Measurements from ENCODE around the gene GRIP1.
"Not testable (repeated sequence)": the region's sequence is repeated elsewhere in the genome, so short reads cannot be mapped to it uniquely, and the experiment has no call there.

The GRIP1 gene

DNA sequence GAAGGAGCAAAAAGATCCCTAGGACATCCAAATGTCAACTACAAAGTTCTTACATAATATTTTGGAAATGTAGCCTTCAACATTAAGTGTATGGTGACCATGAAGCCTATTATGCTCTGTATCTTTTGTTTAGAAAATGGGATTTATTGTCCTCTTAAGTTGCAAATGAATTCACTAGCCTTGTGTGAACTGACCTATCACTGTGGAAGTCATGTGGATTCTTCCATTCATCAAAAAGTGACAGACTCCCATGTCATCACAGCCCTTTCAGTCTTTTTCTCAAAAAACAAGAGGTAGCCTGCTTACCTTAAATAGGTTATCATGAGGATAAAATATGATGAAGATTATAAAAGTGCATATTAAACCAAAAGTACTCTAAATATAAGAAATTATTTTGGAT is 179.9 kb downstream of the GRIP1 start:
- Histone ChIP-seq H3K4me3 (no peak overlapping the region), H3K36me3 (replicated peaks) (no peaks in the 10 kb centered on the region), H3K9me3 (no peaks in the 10 kb centered on the region), H3K4me1 (0 out of 2 replicates have a peak, but pooled peaks cover 2% of the 10 kb centered on the region), H3K27me3 (ENCODE audit: low read depth) (no peaks in the 10 kb centered on the region)
- DNase-seq (ENCODE audit: low spot score in 2 of 2), result no peak
- in situ Hi-C loops (cut with MboI; ENCODE audit: low sequenced_read_pairs), result no loop called here

DNA sequence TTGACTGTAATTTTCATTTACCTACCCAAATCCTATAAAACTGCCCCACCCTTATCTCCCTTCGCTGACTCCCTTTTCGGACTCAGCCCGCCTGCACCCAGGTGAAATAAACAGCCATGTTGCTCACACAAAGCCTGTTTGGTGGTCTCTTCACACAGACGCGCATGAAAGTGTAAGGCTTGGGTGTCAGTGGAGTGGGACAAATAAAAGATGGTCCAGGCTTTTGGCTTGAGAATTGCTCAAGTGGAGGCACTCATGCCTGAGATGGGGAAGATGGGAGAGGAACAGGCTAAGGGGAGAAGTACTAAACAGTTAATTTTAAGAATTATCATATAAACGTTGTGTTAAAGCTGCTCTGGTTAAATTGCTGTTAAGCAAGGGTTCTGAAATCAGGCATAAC is 180.8 kb downstream of the GRIP1 start:
- H3K4me3 ChIP-seq; H3K36me3 ChIP-seq (replicated peaks); H3K4me1 ChIP-seq; H3K9me3 ChIP-seq; in situ Hi-C loops (cut with MboI; ENCODE audit: low sequenced_read_pairs); DNase-seq (ENCODE audit: low spot score in 2 of 2); H3K27me3 ChIP-seq (ENCODE audit: low read depth): not testable (repeated sequence)

DNA sequence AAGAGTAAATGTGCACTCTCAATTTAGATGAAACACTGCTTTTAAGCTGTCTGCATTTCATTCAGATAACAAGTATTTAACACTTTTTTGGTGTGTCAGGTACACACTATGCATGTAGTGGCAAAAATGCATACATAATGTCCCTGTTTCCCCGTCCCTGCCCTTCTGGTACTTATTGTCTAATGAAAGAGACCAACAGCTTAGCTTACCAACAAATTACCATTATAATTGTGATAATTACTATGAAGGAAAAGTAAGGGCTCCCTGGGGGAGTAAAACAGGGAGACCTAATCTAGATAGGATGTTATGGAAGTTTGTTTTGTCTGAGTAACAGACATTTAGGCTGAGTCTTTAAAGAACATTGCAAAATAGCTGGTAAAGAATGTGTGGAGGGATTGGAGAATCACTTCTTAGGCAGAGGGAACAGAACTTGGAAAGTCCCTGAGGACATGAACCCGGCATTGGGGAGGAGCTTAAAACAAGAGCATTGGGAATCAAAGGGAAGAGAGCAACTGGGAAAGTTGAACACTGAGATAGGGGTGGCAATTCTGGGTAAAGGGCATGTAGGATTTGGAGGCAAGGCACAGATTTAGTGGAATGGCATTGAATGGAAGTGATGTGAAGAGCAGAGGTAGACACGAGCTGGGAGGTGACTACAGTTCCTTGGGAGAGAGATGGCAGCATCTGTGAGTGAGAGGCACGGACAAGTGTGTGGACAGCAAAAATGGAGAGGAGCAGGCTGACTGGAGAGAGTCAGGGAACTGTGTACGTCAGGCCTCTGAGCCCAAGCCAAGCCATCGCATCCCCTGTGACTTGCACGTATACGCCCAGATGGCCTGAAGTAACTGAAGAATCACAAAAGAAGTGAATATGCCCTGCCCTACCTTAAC is 181.6 kb downstream of the GRIP1 start:
- H3K4me1 ChIP-seq, result 0 out of 2 replicates have a peak, but pooled peaks cover 2% of the 10 kb centered on the region
- H3K4me3 ChIP-seq, result no peak overlapping the region
- in situ Hi-C loops (cut with MboI; ENCODE audit: low sequenced_read_pairs), result no loop called here
- no peak for DNase-seq (ENCODE audit: low spot score in 2 of 2)
- no peaks in the 10 kb centered on the region for H3K36me3 ChIP-seq (replicated peaks)
- H3K27me3 ChIP-seq (ENCODE audit: low read depth), result no peaks in the 10 kb centered on the region
- H3K9me3 ChIP-seq, result no peaks in the 10 kb centered on the region

DNA sequence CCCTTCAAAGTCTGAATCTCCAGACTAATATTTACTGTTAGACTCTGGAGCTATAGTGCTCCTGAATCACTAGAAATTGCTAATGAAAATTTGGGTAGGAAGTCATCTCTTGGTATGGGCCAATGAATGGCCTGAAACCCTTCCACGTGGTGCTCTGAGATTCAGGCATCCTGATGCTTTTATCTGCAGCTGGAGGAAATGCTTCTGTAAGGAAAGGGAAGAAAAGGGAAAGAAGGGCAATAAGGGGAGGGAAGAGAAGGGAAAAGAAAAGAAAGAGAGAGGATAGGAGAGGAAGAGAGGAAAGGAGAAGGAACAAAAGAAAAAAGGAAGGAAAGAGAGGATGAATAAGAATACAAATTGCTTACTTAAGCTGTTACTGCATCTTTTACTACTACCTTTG is 182.3 kb downstream of the GRIP1 start:
- in situ Hi-C loops (cut with MboI; ENCODE audit: low sequenced_read_pairs), result no loop called here
- no peak for DNase-seq (ENCODE audit: low spot score in 2 of 2)
- no peaks in the 10 kb centered on the region for H3K27me3 ChIP-seq (ENCODE audit: low read depth)
- no peaks in the 10 kb centered on the region for H3K36me3 ChIP-seq (replicated peaks)
- H3K9me3 ChIP-seq, result no peaks in the 10 kb centered on the region
- H3K4me3 ChIP-seq, result no peak overlapping the region
- 0 out of 2 replicates have a peak, but pooled peaks cover 2% of the 10 kb centered on the region for H3K4me1 ChIP-seq

DNA sequence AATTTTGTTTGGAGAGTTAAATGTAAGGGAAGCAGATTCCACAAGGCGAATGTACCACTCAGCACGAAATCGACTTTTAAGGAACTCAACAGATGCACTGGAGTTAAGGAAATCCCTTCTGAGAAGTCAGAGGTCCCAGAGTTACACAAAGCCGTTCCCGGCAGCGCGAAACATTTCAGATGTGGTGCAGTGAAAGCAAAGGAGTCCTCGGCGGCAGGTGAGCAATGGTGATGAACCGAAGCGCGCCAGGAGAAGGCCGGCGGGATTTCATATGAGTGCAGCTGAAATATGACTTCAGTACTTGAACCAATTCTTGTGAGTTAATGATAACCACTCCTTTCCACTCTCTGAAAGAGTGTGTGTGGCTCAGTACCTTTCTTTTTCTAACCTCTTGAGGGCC is 183.2 kb downstream of the GRIP1 start:
- H3K9me3 ChIP-seq, result no peaks in the 10 kb centered on the region
- 0 out of 2 replicates have a peak, but pooled peaks cover 2% of the 10 kb centered on the region for H3K4me1 ChIP-seq
- no peaks in the 10 kb centered on the region for H3K36me3 ChIP-seq (replicated peaks)
- in situ Hi-C loops (cut with MboI; ENCODE audit: low sequenced_read_pairs), result no loop called here
- H3K27me3 ChIP-seq (ENCODE audit: low read depth), result no peaks in the 10 kb centered on the region
- no peak overlapping the region for H3K4me3 ChIP-seq
- DNase-seq (ENCODE audit: low spot score in 2 of 2), result no peak

DNA sequence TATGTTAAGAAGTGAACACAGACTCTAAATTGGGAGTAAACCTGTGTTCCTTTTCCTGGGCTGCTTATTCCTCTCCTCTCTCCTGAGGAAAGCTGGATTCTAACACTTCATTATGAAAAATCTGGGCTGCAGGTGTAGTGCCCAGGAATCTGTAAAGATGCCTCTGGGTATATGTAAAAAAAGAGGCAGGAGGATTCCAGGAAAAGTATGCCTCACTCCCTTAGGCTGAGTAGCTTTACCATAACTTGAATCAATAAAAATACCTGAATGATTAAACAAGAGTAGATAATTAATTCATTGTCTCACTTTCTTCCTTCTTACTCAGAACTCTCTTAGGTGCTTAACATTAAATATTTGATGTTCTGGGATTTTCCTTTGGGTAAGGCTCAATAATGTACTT is 185.1 kb downstream of the GRIP1 start:
- no peaks in the 10 kb centered on the region for H3K36me3 ChIP-seq (replicated peaks)
- 0 out of 2 replicates have a peak, but pooled peaks cover under 1% of the 10 kb centered on the region for H3K4me1 ChIP-seq
- in situ Hi-C loops (cut with MboI; ENCODE audit: low sequenced_read_pairs), result no loop called here
- no peaks in the 10 kb centered on the region for H3K27me3 ChIP-seq (ENCODE audit: low read depth)
- no peaks in the 10 kb centered on the region for H3K9me3 ChIP-seq
- no peak for DNase-seq (ENCODE audit: low spot score in 2 of 2)
- H3K4me3 ChIP-seq, result no peak overlapping the region

DNA sequence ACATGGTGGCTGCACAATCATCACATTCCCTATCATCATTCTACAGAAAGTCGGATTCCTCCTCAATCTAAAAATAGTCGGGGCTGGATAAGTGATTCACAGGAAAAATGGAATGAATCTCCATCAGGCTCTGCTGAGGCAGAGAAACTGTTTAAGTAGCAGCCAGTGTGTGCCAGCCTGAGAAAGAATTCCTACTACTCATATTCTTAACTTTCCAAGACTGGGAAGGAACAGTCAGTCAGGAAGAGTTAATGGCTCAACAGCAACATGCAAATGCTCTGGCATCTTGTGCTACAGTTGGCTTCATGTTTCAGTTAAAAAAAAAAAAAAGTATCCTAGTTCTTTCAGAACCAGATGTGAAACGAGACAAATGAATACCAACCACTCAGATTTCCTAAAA is 187.0 kb downstream of the GRIP1 start:
- Histone ChIP-seq H3K9me3 (no peaks in the 10 kb centered on the region), H3K4me1 (no peaks in the 10 kb centered on the region), H3K4me3 (no peak overlapping the region), H3K27me3 (ENCODE audit: low read depth) (no peaks in the 10 kb centered on the region), H3K36me3 (replicated peaks) (no peaks in the 10 kb centered on the region)
- no peak for DNase-seq (ENCODE audit: low spot score in 2 of 2)
- in situ Hi-C loops (cut with MboI; ENCODE audit: low sequenced_read_pairs), result no loop called here

DNA sequence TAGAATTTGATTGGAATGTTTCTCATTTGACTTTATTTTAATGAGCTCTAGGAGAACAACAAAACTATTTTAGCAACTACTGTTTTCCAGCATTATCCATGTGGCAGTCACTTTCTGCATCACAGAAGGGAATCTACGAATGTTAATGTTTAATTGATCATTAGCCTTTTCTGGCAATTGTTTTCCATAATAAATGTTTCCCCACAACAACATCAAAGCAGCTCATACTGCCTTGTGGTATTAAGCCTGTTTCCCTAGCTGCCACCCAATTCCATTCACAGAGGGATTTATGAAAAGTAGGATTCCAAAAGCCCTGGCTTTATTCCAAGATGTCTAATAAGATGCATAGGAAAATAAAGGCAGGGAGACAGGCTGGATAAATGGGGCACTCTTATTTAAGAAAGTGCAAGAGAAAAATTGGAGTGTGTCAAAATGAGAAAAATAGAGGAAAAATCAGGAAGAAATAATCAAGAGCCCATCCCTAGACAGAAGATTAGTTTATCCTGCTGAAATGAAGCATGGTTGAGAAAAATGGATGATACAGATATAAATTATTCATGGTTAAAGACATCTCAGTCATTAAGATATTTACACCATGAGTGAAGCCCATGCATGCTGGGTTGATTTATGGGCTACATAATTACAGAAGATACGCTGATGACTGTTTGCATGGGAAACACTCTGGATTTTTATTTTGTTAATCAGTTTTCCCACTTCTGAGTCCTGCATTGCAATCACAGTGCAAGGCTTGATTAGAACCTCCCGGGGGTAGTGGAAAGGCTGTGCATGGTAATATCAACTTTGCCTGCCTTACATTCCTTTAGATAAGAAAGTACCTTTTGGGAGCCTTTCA is 196.3 kb downstream of the GRIP1 start:
- in situ Hi-C loops (cut with MboI; ENCODE audit: low sequenced_read_pairs), result no loop called here

DNA sequence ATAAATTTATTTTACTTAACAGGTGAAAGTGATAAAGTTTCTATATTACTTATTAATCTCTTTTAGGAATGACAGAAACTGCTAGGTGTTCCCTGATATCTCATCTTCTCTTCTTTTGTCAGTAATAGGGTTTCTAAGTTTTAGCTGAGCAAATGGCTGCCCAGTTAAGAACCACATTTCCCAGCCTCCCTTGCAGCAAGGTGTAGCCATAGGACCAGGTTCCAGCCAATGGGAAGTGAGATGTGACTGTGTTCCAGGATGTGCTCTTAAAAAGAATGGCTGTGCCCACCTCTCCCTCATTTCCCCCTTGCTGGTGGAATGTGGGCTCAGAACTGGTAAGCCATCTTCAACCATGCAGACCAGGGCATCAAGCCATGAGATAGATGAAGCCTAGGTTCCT is 210.9 kb downstream of the GRIP1 start:
- no peaks in the 10 kb centered on the region for H3K4me1 ChIP-seq
- H3K36me3 ChIP-seq (replicated peaks), result no peaks in the 10 kb centered on the region
- peak in 1 of 2 experiments; percentile 10 for DNase-seq (ENCODE audit: low spot score in 2 of 2)
- no peaks in the 10 kb centered on the region for H3K27me3 ChIP-seq (ENCODE audit: low read depth)
- in situ Hi-C loops (cut with MboI; ENCODE audit: low sequenced_read_pairs), result no loop called here
- no peaks in the 10 kb centered on the region for H3K9me3 ChIP-seq
- H3K4me3 ChIP-seq, result no peak overlapping the region

More for the DNA sequence above, 196.3 kb downstream of the GRIP1 start:
- Histone ChIP-seq H3K4me3 (no peak overlapping the region), H3K9me3 (no peaks in the 10 kb centered on the region), H3K27me3 (ENCODE audit: low read depth) (no peaks in the 10 kb centered on the region), H3K4me1 (no peaks in the 10 kb centered on the region), H3K36me3 (replicated peaks) (no peaks in the 10 kb centered on the region)
- no peak for DNase-seq (ENCODE audit: low spot score in 2 of 2)

DNA sequence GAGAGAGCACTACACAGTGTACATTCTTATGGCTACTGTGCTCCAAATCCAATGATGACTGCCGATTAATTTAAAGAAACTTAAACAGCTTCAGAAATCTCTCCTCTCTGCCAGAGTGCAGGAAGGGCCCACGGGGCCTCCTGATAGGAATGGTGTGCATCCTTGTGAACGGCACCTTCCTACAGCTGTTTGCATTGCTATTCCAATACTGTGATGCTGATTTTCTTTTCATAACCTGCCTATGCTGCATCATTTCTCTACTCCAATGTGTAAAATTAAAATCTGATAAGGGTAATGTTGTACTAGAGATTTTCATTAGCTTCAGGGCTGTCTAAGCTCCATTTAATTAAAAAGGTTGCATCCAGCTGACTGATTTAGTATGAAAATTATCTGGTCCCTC is 217.5 kb downstream of the GRIP1 start:
- in situ Hi-C loops (cut with MboI; ENCODE audit: low sequenced_read_pairs), result no loop called here
- no peak for DNase-seq (ENCODE audit: low spot score in 2 of 2)
- no peaks in the 10 kb centered on the region for H3K9me3 ChIP-seq
- H3K4me3 ChIP-seq, result no peak overlapping the region
- H3K4me1 ChIP-seq, result no peaks in the 10 kb centered on the region
- H3K27me3 ChIP-seq (ENCODE audit: low read depth), result no peaks in the 10 kb centered on the region
- H3K36me3 ChIP-seq (replicated peaks), result no peaks in the 10 kb centered on the region

DNA sequence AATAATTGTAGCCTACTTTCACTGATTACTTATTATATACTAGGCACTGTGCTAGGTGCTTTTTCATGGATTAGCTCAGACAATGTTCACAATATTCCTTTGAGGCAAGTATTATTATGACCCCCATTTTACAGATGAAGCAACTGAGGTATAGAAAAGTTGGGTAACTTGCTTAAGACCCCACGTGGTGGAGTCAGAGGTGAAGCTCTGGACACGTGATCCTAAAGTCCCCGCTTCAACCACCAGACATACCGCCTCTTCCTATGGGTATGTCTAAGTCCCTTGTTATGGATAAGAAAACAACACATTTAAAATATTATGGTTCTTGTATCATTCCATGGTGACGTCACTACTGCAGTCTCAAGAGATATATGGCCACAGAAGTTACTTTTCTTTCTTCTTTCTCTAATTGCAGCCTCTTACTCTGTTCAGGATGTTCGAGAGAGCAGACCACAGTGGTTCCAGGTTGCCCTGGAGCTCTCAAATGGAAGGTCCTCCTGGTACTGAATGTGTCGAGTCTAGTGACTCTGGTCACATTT is 218.9 kb downstream of the GRIP1 start:
- Histone ChIP-seq H3K27me3 (ENCODE audit: low read depth) (no peaks in the 10 kb centered on the region), H3K36me3 (replicated peaks) (no peaks in the 10 kb centered on the region), H3K9me3 (no peaks in the 10 kb centered on the region), H3K4me1 (no peaks in the 10 kb centered on the region), H3K4me3 (no peak overlapping the region)
- DNase-seq (ENCODE audit: low spot score in 2 of 2), result no peak
- in situ Hi-C loops (cut with MboI; ENCODE audit: low sequenced_read_pairs), result no loop called here

DNA sequence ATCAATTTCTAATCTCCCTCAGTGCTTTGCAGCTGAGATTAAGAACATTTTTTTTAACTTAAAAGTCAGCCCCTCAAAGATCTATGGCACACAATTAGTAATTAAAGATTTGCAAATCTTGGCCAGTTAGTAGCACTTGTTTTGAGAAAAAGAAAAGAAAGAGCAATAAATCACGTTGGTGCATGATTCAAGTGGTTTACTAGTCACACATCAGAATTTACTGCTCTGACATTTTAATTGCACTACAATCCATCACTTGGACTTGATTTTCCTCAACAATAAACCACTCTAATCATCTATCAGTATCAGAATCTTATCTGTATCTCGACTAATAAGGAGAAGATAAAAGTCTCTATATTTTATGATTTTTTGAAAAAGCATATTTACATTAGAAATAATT is 222.3 kb downstream of the GRIP1 start:
- H3K4me3 ChIP-seq, result no peak overlapping the region
- H3K9me3 ChIP-seq, result no peaks in the 10 kb centered on the region
- H3K27me3 ChIP-seq (ENCODE audit: low read depth), result no peaks in the 10 kb centered on the region
- H3K36me3 ChIP-seq (replicated peaks), result no peaks in the 10 kb centered on the region
- no peaks in the 10 kb centered on the region for H3K4me1 ChIP-seq
- in situ Hi-C loops (cut with MboI; ENCODE audit: low sequenced_read_pairs), result no loop called here
- DNase-seq (ENCODE audit: low spot score in 2 of 2), result no peak

DNA sequence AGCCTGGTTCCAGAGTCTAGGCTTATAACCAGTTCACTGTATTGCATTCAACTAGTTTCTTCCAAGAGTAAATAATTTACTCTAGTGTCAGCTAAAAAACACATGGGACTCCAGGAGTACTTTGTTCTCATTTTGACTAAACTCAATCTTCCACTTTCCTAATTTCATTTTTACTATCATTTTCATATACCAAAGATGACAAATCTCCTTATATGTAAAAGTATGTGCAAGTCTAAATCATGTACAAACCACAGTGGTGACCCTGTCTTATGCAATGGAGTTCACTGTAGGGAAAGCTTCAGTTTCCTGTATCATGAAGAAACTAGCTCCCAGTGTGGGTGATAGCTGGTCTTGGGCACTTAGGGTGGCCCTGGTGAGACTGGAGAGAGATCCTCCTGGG is 225.0 kb downstream of the GRIP1 start:
- Histone ChIP-seq H3K36me3 (replicated peaks) (no peaks in the 10 kb centered on the region), H3K27me3 (ENCODE audit: low read depth) (no peaks in the 10 kb centered on the region), H3K4me1 (no peaks in the 10 kb centered on the region), H3K9me3 (no peaks in the 10 kb centered on the region), H3K4me3 (no peak overlapping the region)
- DNase-seq (ENCODE audit: low spot score in 2 of 2), result no peak
- in situ Hi-C loops (cut with MboI; ENCODE audit: low sequenced_read_pairs), result no loop called here

DNA sequence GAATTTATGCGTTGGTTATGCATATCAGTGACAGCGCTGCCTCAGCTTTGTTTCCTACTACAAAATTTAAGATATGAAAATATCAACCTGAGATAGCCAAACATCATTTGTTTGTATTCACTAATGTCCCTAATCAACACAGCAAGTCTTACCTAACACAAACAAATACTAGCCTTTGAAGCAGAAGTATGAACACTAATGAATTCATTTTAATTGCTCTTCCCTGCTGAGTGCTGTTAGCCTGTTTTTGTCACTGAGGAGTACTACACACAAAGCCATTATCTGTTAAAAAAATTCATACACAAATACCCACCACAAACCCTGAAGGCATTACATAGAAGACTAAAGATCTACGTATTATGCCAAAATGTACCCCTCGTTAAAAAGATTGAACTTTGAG is 225.8 kb downstream of the GRIP1 start:
- no peak for DNase-seq (ENCODE audit: low spot score in 2 of 2)
- no peak overlapping the region for H3K4me3 ChIP-seq
- no peaks in the 10 kb centered on the region for H3K27me3 ChIP-seq (ENCODE audit: low read depth)
- in situ Hi-C loops (cut with MboI; ENCODE audit: low sequenced_read_pairs), result no loop called here
- no peaks in the 10 kb centered on the region for H3K4me1 ChIP-seq
- no peaks in the 10 kb centered on the region for H3K9me3 ChIP-seq
- no peaks in the 10 kb centered on the region for H3K36me3 ChIP-seq (replicated peaks)
